PFSK-1 (cell line): ENCODE results near the gene SCN1B.

Experiments used
- FOXP2 ChIP-seq: optimal IDR thresholded peaks from 2 replicates; pipeline ENCODE3; 2011; ENCODE audit warnings: borderline replicate concordance, control low read depth, inconsistent platforms; ENCODE audit not compliant: insufficient read depth; ENCODE audit errors: extremely low read length, extremely low read depth
- POLR2AphosphoS5 ChIP-seq: IDR thresholded peaks from 2 replicates; pipeline ENCODE4 v1.6.1; 2012; ENCODE audit warnings: low read depth, mild to moderate bottlenecking, control low read depth, low read length, moderate library complexity
- SIN3A ChIP-seq: IDR thresholded peaks from 2 replicates; pipeline ENCODE4 v1.6.1; 2012; ENCODE audit warnings: mild to moderate bottlenecking, low read length, moderate library complexity, borderline replicate concordance; ENCODE audit not compliant: insufficient read depth
- TAF1 ChIP-seq: IDR thresholded peaks from 2 replicates; pipeline ENCODE4 v1.6.1; 2012; ENCODE audit warnings: low read length, control low read depth, borderline replicate concordance; ENCODE audit not compliant: insufficient read depth
- TF ChIP-seq, protein P1 (sequence below), 2 experiments: IDR thresholded peaks; 2 replicates each; pipeline versions ENCODE4 v1.6.1 to v1.8.0; 2011 to 2012; ENCODE audit warnings: low read depth in 2 of 2, low read length in 2 of 2, control low read depth in 1 of 2, inconsistent platforms in 1 of 2, mild to moderate bottlenecking in 1 of 2, moderate library complexity in 1 of 2; ENCODE audit not compliant: insufficient read depth in 1 of 2

Gene SCN1B

DNA sequence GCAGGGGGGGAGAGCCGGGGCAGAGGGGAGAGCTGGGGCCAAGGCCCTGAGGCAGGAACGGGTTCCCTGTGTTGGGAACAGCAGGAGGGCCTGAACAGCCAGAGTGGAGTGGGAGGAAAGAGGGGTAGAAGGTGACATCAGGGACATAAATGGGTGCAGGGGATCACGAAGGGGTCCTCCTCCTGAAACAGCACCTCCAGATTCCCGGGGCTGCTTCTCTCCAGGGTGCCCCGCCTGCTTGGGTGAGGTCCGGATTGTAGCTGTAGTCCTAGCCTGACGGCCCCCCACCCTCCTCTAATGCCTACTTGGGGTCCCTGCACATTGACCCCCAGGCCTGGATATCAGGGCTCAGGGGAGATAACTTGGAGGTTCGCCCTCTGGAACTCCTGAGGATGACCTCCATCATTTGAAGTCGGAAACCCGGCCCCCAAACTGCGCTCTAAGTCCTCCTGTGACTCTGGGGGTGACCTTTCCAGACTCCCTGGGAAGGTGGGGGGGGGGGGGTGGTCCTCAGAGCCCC lies 473 bp upstream of the SCN1B start:
- TF ChIP-seq POLR2AphosphoS5 (no peak), SIN3A (no peak)
- TF ChIP-seq, protein P1, sequence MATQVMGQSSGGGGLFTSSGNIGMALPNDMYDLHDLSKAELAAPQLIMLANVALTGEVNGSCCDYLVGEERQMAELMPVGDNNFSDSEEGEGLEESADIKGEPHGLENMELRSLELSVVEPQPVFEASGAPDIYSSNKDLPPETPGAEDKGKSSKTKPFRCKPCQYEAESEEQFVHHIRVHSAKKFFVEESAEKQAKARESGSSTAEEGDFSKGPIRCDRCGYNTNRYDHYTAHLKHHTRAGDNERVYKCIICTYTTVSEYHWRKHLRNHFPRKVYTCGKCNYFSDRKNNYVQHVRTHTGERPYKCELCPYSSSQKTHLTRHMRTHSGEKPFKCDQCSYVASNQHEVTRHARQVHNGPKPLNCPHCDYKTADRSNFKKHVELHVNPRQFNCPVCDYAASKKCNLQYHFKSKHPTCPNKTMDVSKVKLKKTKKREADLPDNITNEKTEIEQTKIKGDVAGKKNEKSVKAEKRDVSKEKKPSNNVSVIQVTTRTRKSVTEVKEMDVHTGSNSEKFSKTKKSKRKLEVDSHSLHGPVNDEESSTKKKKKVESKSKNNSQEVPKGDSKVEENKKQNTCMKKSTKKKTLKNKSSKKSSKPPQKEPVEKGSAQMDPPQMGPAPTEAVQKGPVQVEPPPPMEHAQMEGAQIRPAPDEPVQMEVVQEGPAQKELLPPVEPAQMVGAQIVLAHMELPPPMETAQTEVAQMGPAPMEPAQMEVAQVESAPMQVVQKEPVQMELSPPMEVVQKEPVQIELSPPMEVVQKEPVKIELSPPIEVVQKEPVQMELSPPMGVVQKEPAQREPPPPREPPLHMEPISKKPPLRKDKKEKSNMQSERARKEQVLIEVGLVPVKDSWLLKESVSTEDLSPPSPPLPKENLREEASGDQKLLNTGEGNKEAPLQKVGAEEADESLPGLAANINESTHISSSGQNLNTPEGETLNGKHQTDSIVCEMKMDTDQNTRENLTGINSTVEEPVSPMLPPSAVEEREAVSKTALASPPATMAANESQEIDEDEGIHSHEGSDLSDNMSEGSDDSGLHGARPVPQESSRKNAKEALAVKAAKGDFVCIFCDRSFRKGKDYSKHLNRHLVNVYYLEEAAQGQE (IDR thresholded peaks at IDR 0.05; ENCODE audit: insufficient read depth in 1 of 2, low read depth in 2 of 2, low read length in 2 of 2) = no peak

DNA sequence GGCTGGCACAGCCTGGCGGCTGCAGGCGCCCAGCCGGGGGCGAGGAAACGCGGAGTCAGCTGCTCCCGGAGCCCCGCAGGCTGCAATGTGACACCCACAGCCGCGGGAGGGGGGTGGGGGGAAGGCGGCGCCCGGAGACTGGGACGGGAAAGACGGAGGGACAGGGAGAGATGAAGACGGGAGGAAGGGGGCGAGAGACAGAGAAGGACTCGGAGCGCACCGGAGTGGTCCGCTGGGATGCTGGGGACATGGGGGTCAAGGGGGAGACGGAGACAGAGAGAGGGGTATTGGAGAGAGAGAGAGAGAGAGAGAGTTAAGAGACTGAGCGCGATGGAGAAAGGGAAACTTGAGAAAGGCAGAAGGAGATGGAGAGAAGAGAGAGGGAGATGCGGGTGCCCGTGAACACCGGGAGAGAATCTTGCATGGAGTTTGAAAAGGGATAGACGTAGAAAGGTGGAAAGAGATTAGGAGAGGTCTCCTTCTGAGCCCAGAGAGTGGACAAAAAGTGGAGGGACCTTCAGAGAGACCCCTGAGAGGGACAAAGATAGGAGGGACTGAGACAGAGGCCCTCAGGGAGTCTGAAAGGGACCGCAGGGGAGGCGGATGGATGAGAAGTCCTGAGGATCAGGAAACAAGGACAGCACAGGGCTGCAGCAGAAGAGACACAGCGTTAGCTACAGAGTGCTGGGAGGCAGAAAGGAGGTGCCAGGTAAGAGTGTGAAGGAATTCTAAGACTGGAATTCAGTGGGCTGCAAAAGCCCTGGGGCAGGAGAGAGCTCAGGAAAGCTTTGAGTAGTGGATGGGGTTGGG lies 1.0 kb downstream of the SCN1B start:
- no peak for TF ChIP-seq FOXP2

DNA sequence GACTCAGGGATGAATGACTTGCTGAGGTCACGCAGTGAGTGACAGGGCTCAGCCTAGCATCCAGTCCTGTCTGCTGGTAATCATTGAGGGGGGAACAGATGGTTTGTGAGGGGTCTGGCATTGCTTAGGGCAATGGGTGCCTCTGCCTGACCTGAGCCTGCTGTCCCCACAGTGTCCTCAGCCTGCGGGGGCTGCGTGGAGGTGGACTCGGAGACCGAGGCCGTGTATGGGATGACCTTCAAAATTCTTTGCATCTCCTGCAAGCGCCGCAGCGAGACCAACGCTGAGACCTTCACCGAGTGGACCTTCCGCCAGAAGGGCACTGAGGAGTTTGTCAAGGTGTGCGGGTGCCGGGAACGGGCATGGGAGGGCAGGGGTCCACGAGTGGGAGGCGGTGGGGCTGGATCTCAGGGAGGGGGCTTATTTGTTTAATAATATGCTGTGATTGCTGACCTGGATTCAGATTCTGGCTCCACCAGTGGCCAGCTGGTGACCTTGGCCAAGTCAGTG lies 2.1 kb downstream of the SCN1B start:
- no peak for TF ChIP-seq POLR2AphosphoS5
- no peak for TF ChIP-seq TAF1
- TF ChIP-seq SIN3A = no peak
- TF ChIP-seq, protein P1 (IDR thresholded peaks at IDR 0.05; ENCODE audit: insufficient read depth in 1 of 2, low read depth in 2 of 2, low read length in 2 of 2) = no peak
- no peak for TF ChIP-seq FOXP2

DNA sequence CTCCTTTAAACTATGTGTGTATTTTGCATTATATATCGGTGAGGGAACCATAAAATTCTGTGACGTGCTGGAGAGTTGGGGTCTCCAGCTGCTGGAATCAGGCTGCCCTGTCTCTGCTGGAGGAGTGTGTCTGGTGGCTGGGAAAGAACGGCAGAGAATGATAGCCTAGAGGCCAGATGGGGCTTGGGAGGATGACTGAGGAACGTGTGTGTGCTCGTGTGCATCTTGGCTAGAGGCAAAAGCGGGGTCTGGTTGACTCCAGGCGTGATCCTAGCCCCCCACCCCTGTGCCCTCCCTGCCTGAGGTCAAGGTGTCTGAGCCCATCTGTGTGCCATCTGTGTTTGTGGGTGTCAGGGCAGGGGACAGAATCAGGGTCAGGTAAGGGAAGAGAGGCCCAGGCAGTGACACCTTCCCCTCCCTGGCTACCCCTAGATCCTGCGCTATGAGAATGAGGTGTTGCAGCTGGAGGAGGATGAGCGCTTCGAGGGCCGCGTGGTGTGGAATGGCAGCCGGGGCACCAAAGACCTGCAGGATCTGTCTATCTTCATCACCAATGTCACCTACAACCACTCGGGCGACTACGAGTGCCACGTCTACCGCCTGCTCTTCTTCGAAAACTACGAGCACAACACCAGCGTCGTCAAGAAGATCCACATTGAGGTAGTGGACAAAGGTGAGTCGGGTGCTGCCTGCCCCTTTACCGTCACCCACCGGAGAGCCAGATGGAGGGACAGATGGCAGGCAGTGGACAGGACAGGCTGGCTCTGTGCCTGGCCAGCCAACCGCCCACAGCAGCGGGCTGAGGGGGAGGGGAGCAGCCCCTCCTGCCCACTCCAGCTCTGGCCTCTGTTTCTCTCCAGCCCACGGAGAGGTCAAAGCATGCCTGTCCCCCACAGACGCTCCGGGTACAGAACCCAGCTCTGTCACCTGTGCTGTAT lies 3.1 kb downstream of the SCN1B start:
- TF ChIP-seq SIN3A (no peak), POLR2AphosphoS5 (no peak), FOXP2 (no peak), TAF1 (no peak)
- TF ChIP-seq, protein P1 (IDR thresholded peaks at IDR 0.05; ENCODE audit: insufficient read depth in 1 of 2, low read depth in 2 of 2, low read length in 2 of 2) = no peak

DNA sequence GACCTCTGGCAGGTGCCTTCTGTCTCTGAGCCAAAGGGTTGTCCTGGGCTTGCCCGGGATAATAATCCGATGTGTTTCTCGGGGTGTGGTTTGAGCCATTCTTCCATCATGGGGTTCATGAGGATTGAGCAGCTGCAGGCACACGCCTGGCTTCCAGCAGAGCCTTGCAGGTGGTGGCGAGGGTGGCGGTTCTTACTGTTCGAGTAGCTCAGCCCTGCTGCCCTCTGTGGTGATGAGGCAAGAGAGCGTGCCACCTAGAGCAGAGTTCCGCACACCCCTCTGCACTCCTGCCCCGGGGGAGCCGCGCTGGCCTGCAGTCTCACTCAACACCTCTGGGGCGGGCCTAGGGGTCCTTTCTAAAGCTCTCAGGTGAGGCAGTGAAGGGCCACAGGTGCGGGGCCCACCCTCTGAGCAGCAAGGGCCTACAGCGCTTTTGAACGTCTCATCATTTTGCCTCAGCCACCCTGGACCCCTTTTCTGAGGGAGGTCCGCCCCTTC lies 3.8 kb downstream of the SCN1B start:
- TF ChIP-seq FOXP2 = no peak
- no peak for TF ChIP-seq SIN3A
- TF ChIP-seq, protein P1 (IDR thresholded peaks at IDR 0.05; ENCODE audit: insufficient read depth in 1 of 2, low read depth in 2 of 2, low read length in 2 of 2) = no peak
- TF ChIP-seq TAF1 = no peak
- TF ChIP-seq POLR2AphosphoS5 = no peak
